Stimulated activated CD8-positive, alpha-beta memory T cell treated with anti-CD3 and anti-CD28 coated beads, Interleukin-4, amount 100 ng/mL, for 24 hours (primary cell): ENCODE measurements around the gene CLPX.
A peak's percentile ranks its signal among the peaks of the same experiment; 100 is the strongest.
"Not testable (repeated sequence)": the region's sequence is repeated elsewhere in the genome, so short reads cannot be mapped to it uniquely, and the experiment has no call there.

Source experiments
- DNase-seq: peaks from one replicate; pipeline ENCODE4 v3.0.0-alpha.2; 2020; ENCODE audit warnings: low read depth

Gene CLPX

DNA sequence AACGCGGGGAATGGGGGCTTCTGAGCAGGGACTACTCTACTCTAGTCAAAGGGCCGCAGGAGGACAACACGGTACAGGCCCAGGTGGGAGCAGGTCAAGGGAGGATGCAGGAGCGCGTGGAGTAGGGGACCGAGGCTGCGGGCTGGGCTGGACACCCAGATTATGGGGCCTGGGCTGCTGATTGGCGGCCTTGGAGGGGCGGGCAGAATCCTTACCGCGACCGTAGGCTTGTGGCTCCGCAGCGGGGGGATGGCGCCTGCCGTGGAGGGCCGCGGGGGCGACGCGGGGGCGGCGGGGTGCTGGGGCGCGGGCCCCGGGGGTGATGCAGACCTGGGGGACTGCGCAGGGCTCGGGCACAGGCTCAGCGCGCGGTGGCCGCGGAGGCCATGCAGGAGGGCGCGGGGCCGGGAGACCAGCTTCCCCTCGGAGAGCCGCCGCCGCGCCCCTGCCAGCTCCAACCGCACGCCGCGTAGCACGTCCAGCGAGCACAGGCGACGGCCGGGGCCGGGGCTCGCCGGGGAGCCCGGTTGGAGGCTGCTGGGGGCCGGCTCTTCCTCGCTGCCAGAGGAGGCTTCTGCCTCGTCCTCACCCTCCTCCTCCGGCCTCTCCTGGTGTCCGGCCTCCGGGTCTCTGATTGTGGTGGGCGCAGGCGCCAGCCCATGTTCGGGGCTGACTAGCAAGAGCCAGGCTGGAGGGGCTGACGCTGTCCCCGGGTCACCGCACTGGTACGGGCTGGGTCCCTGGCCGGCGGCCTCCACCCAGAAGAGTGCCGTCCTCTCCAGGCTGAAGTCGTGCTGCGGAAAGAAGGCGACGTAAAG is 83.0 kb downstream of the CLPX start:
- DNase-seq: no peak

DNA sequence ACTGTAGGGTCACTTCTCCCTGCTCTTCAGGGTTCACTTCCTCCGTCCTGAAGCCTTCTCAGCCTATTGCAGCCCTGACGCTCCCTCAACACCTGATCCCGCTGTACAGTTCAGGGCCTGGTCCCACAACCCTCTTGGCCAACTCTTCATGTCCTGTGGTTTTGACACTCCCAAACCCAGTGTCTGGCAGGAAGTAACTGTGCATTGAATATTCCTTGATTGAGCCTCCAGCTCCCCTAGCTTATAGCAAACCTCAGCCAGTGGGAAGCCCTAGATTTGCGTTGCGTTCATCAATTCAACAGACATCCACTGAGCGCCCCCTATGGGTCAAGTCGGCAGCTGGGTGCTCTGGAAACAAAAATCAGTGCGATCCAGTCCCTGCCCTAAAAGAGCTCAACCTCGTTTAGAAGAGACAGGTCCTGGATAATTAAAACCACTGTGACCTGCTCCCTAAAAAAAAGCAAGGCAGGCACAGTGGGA is 83.7 kb downstream of the CLPX start:
- DNase-seq: peak; percentile 22

DNA sequence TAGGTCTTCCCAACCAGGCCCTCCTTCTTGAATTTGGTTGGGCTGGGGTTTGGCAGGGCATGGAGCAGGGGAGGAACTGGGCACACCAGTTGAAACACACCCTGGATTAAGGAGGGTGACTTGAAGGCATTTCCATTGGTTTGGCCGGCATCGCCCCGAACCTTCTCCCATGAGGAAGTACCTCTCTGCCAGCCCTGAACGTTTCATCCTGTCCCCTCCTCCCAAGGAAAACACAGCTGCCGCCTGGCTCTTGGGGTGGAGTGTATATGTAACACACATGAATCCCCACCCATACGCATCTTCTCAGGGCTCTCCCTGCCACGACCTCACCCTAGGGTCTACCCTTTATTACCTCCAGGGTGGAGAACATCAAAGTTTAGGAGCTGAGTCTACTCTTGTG is 84.7 kb downstream of the CLPX start:
- no peak for DNase-seq

DNA sequence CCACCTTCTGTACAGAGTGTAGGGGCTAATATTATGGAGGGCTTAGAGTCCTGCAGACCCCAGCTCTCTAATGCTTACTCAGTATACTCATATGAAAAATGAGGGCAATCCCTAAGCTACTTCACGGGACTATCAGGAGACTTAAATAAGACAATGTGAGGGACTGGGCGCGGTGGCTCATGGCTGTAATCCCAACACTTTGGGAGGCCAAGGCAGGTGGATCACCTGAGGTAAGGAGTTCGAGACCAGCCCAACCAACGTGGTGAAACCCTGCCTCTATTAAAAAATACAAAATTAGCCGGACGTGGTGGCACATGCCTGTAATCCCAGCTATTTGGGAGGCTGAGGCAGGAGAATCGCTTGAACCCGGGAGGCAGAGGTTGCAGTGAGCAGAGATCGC is 85.3 kb downstream of the CLPX start:
- DNase-seq: not testable (repeated sequence)

DNA sequence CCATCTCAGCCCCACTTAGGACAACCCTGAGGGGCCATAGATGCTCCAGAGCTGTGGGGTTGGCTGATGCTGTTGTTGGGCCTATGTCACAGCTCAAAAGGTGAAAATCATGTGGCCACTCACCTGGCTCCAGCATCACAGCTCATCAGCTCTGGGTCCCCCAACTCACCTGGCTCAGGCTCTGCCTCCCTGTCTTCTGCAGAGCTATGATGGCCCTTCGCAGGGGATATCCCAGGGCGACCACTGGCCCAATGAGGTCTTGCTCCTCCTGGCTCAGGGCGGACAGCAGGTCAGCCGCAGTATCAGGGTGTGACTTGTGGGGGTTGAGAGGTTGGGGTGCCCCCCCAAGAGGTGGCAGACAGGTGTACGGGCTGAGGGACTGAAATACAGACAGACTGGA is 85.8 kb downstream of the CLPX start:
- DNase-seq: no peak
